Endothelial cell of umbilical vein (primary cell): ENCODE measurements around the gene TIMELESS. TPM values are rescaled to one million over a fixed set of nuclear protein-coding genes. Genes with fewer than 3 reads are reported as not detected.

Source experiments
- BruUV-seq: library from RNA; stranded (reverse); fragments of 400-500 nt; replicated peaks from 2 replicates; lab custom pipeline; 2021; lab: Mats Ljungman, UMichigan
- CTCF ChIA-PET: fragments of 300-600, 350-600 bp; sonication (Branson Sonifier 250); formaldehyde crosslinking; loops from one replicate; lab custom pipeline; 2021; ENCODE audit warnings: antibody characterized with exemption, inconsistent platforms; lab: Charles Lee
- POLR2A ChIA-PET: fragments of 300-600, 350-600 bp; sonication (Branson Sonifier 250); formaldehyde crosslinking; loops from one replicate; lab custom pipeline; 2021; ENCODE audit warnings: antibody characterized with exemption, inconsistent platforms; lab: Charles Lee
- DNase-seq: peaks from one replicate; pipeline ENCODE4 v3.0.0-alpha.2; 2011; ENCODE audit warnings: low read depth, low spot score
- FAIRE-seq: peaks from 2 replicates; lab custom pipeline; 2011; peaks lifted over from hg19 to GRCh38; lab: Jason Lieb, UNC
- H2AFZ ChIP-seq: 2 replicates; pipeline ENCODE4 v1.6.0; 2012; ENCODE audit warnings: low read depth, low read length, control low read depth, inconsistent platforms
- H3K27ac ChIP-seq: 2 replicates; pipeline ENCODE4 v1.5.1; 2011; ENCODE audit warnings: low read depth, mild to moderate bottlenecking, control low read depth, low read length, moderate library complexity; ENCODE audit not compliant: insufficient read depth
- H3K27me3 ChIP-seq, 2 experiments: 2 replicates each; pipeline versions ENCODE4 v1.6.0 to v1.6.1; 2011; ENCODE audit warnings: low read length in 2 of 2, mixed read lengths in 1 of 2; ENCODE audit not compliant: control insufficient read depth in 2 of 2, insufficient read depth in 2 of 2
- H3K36me3 ChIP-seq, 2 experiments: 2 replicates in 1 of 2; 3 replicates in 1 of 2; pipeline ENCODE4 v1.5.1; 2011; ENCODE audit warnings: low read length in 2 of 2, mild to moderate bottlenecking in 1 of 2, moderate library complexity in 1 of 2; ENCODE audit not compliant: control insufficient read depth in 2 of 2, insufficient read depth in 2 of 2; ENCODE audit errors: extremely low read depth in 1 of 2
- H3K4me1 ChIP-seq: 3 replicates; pipeline ENCODE4 v1.5.1; 2011; ENCODE audit warnings: mild to moderate bottlenecking, low read length; ENCODE audit not compliant: control insufficient read depth, insufficient read depth; ENCODE audit errors: extremely low read depth
- H3K4me2 ChIP-seq: 2 replicates; pipeline ENCODE4 v1.6.1; 2011; ENCODE audit warnings: low read length, control low read depth, mixed read lengths; ENCODE audit not compliant: insufficient read depth
- H3K4me3 ChIP-seq, 3 experiments: fragments of 200-600 bp in 1 of 3; sonication (generic), shearing (Covaris generic) in 1 of 3; replicated peaks in 1 of 3; 2 replicates each; pipeline ENCODE4 v1.5.1; 2011 to 2016; ENCODE audit warnings: control low read depth in 3 of 3, low read length in 3 of 3, mild to moderate bottlenecking in 2 of 3, inconsistent platforms in 1 of 3, low read depth in 1 of 3, moderate library complexity in 1 of 3; ENCODE audit not compliant: insufficient read depth in 1 of 3
- H3K79me2 ChIP-seq: 2 replicates; pipeline ENCODE4 v1.6.0; 2012; ENCODE audit warnings: low read length, inconsistent platforms; ENCODE audit not compliant: control insufficient read depth, insufficient read depth
- H3K9ac ChIP-seq: replicated peaks from 2 replicates; pipeline ENCODE3; 2011; ENCODE audit warnings: low read length, control low read depth; ENCODE audit not compliant: insufficient read depth; ENCODE audit errors: extremely low read depth
- H3K9me1 ChIP-seq: replicated peaks from 3 replicates; pipeline ENCODE4 v1.6.0; 2011; ENCODE audit warnings: mild to moderate bottlenecking, low read length; ENCODE audit not compliant: control insufficient read depth, insufficient read depth; ENCODE audit errors: extremely low read depth
- H3K9me3 ChIP-seq: replicated peaks from 2 replicates; pipeline ENCODE4 v1.5.1; 2012; ENCODE audit warnings: low read length, inconsistent platforms; ENCODE audit not compliant: control insufficient read depth, insufficient read depth
- H4K20me1 ChIP-seq: replicated peaks from 2 replicates; pipeline ENCODE3; 2011; ENCODE audit warnings: mild to moderate bottlenecking, low read length; ENCODE audit not compliant: control insufficient read depth, insufficient read depth; ENCODE audit errors: extremely low read depth
- CTCF ChIP-seq, 2 donors: IDR thresholded peaks; 1 replicate in 1 of 2; 2 replicates in 1 of 2; pipeline ENCODE4 v1.5.1; 2011; ENCODE audit warnings: low read length in 2 of 2, mild to moderate bottlenecking in 2 of 2, moderate library complexity in 2 of 2, control low read depth in 1 of 2, inconsistent platforms in 1 of 2, low read depth in 1 of 2; ENCODE audit not compliant: insufficient read depth in 1 of 2; ENCODE audit errors: extremely low read depth in 1 of 2
- EZH2 ChIP-seq: IDR thresholded peaks from 2 replicates; pipeline ENCODE4 v1.6.1; 2012; ENCODE audit warnings: borderline replicate concordance, low read depth, mild to moderate bottlenecking, moderate library complexity, low read length, inconsistent platforms; ENCODE audit not compliant: severe bottlenecking
- FOS ChIP-seq: IDR thresholded peaks from 2 replicates; pipeline ENCODE4 v1.6.1; 2011; ENCODE audit warnings: mild to moderate bottlenecking, low read length, moderate library complexity, borderline replicate concordance; ENCODE audit not compliant: insufficient read depth
- GATA2 ChIP-seq: IDR thresholded peaks from 2 replicates; pipeline ENCODE4 v1.7.0; 2011; ENCODE audit warnings: low read depth, mild to moderate bottlenecking, moderate library complexity, mixed read lengths, low read length; ENCODE audit not compliant: insufficient read length, insufficient read depth
- JUN ChIP-seq: IDR thresholded peaks from 2 replicates; pipeline ENCODE4 v1.6.1; 2011; ENCODE audit warnings: borderline replicate concordance, low read depth; ENCODE audit not compliant: insufficient read length, insufficient read depth
- MAX ChIP-seq: IDR thresholded peaks from 2 replicates; pipeline ENCODE4 v1.6.1; 2011; ENCODE audit not compliant: insufficient read depth, insufficient read length
- MYC ChIP-seq: IDR thresholded peaks from one replicate; pipeline ENCODE4 v1.6.1; 2011; ENCODE audit warnings: mild to moderate bottlenecking, low read depth, low read length
- POLR2A ChIP-seq: IDR thresholded peaks from 2 replicates; pipeline ENCODE4 v1.6.1; 2012; ENCODE audit warnings: low read depth, mild to moderate bottlenecking, control low read depth, low read length
- POLR2AphosphoS5 ChIP-seq: IDR thresholded peaks from 2 replicates; pipeline ENCODE4 v1.6.1; 2012; ENCODE audit warnings: low read depth, mild to moderate bottlenecking, control low read depth, low read length, moderate library complexity; ENCODE audit not compliant: insufficient read depth
- dilution Hi-C: fragments of 300-500 bp; cut with MboI; formaldehyde crosslinking; loops from one replicate; pipeline ENCODE4 v1.15.0; 2019; ENCODE audit warnings: low sequenced_read_pairs; ENCODE audit not compliant: extremely low pct_ligation_motif_present
- intact Hi-C: fragments of 100-400 bp; cut with micrococcal nuclease; formaldehyde crosslinking; loops from one replicate; pipeline ENCODE4 v1.10.0; 2022
- polyA plus RNA-seq, 4 experiments: library from polyadenylated mRNA; depleted of rRNA in 3 of 4; stranded (reverse) in 3 of 4; unstranded in 1 of 4; fragments of >200 nt; gene quantifications; 2 replicates each; pipeline versions ENCODE4 v1.2.1 to v1.2.3, GENCODE V29; 2011 to 2012; ENCODE audit warnings: missing spikeins in 1 of 4
- total RNA-seq: library from RNA; stranded (reverse); gene quantifications from 2 replicates; pipeline ENCODE4 v1.2.3, GENCODE V29; 2021

TIMELESS gene
- total and polyA plus RNA-seq, 2 donors (not counting 3 experiments of a cell fraction or from before 2014, with no cell fraction given), result 6.1 to 28.2 TPM

- intact Hi-C loops (no loop called here), dilution Hi-C loops (no loop called here)
- no peaks in the 10 kb centered on the region for H3K9me1 ChIP-seq
- no peak overlapping the region for H3K4me3 ChIP-seq
- no peaks in the 10 kb centered on the region for H3K9me3 ChIP-seq
- no peak for TF ChIP-seq CTCF (IDR thresholded peaks at IDR 0.05; ENCODE audit: extremely low read depth in 1 of 2, insufficient read depth in 1 of 2, low read depth in 1 of 2, low read length in 2 of 2)
- no peak for TF ChIP-seq GATA2
- TF ChIP-seq MAX, result no peak
- no peak for TF ChIP-seq POLR2A
- TF ChIP-seq JUN, result no peak
- no peak for TF ChIP-seq POLR2AphosphoS5
- no peak for TF ChIP-seq FOS
- no peak for TF ChIP-seq MYC
- TF ChIP-seq EZH2, result no peak
- H3K4me2 ChIP-seq, result no peak overlapping the region
- FAIRE-seq (no peak), DNase-seq (no peak)
- no TSS peak for BruUV-seq
- no peaks in the 10 kb centered on the region for H3K27me3 ChIP-seq
- H3K27ac ChIP-seq, result no peak overlapping the region
- ChIA-PET POLR2A (interaction anchor here (0.6 kb wide), 1 partner anchor 1152 kb away, joined by 3 read pairs; no protein-coding TSS in a partner anchor), CTCF (interaction anchor here (2.5 kb wide), 1 partner anchor 12 kb away, joined by 10 read pairs; no protein-coding TSS in a partner anchor)
- H2AFZ ChIP-seq, result no peak overlapping the region
- H3K9ac ChIP-seq, result no peak overlapping the region
- H4K20me1 ChIP-seq, result no peaks in the 10 kb centered on the region
- no peaks in the 10 kb centered on the region for H3K36me3 ChIP-seq
- H3K4me1 ChIP-seq, result no peaks in the 10 kb centered on the region
- H3K79me2 ChIP-seq, result no peaks in the 10 kb centered on the region
Observed at GRCh38 chr12:56387152-56387736, 62.0 kb downstream of the TIMELESS start.
